Measurements from ENCODE around the gene SPECC1L.

The SPECC1L gene

GRCh38 chr22:24430431-24431308 lies 160.0 kb downstream of the SPECC1L start:
- no peak for DNase-seq

- no peak for DNase-seq
These were observed 160.8 kb downstream of the SPECC1L start for GRCh38 chr22:24431309-24432034.

- no peak for DNase-seq
These were observed 161.6 kb downstream of the SPECC1L start for GRCh38 chr22:24432059-24432853.

GRCh38 chr22:24433001-24433827 lies 162.6 kb downstream of the SPECC1L start:
- DNase-seq: no peak

- no peak for DNase-seq
These were observed 163.3 kb downstream of the SPECC1L start for GRCh38 chr22:24433828-24434470.

GRCh38 chr22:24434471-24435322 lies 164.1 kb downstream of the SPECC1L start:
- no peak for DNase-seq

GRCh38 chr22:24435323-24435645 lies 164.7 kb downstream of the SPECC1L start:
- no peak for DNase-seq

- no peak for DNase-seq
These were observed 165.3 kb downstream of the SPECC1L start for GRCh38 chr22:24435861-24436371.

- DNase-seq: no peak
These were observed 165.9 kb downstream of the SPECC1L start for GRCh38 chr22:24436553-24436952.

GRCh38 chr22:24437091-24437490 lies 166.5 kb downstream of the SPECC1L start:
- no peak for DNase-seq

- DNase-seq: no peak
These were observed 167.2 kb downstream of the SPECC1L start for GRCh38 chr22:24437741-24438328.

- no peak for DNase-seq
These were observed 169.7 kb downstream of the SPECC1L start for GRCh38 chr22:24440270-24440717.

- no peak for DNase-seq
These were observed 170.2 kb downstream of the SPECC1L start for GRCh38 chr22:24440718-24441405.

- peak; percentile 59 to 74 for DNase-seq
These were observed 171.0 kb downstream of the SPECC1L start for GRCh38 chr22:24441406-24442351.

- no peak for DNase-seq
These were observed 171.7 kb downstream of the SPECC1L start for GRCh38 chr22:24442352-24442744.

GRCh38 chr22:24443668-24444067 lies 173.0 kb downstream of the SPECC1L start:
- DNase-seq: no peak

GRCh38 chr22:24444251-24444650 lies 173.6 kb downstream of the SPECC1L start:
- no peak for DNase-seq

- peak in 1 of 2 experiments; percentile 44 for DNase-seq
These were observed 174.3 kb downstream of the SPECC1L start for GRCh38 chr22:24444729-24445466.
